Fibroblast of lung (primary cell): Measurements from ENCODE around the gene SYNDIG1. TPM values are rescaled to one million over a fixed set of nuclear protein-coding genes. Genes with fewer than 3 reads are reported as not detected.

ENCODE experiments used
- DNase-seq, 2 donors: peaks; one replicate each; pipeline versions ENCODE4 v3.0.0 to v3.0.0-alpha.2; 2010; ENCODE audit warnings: low read depth in 2 of 2
- H2AFZ ChIP-seq: 2 replicates; pipeline ENCODE4 v1.5.1; 2012; ENCODE audit warnings: low read length, control low read depth, inconsistent platforms
- H3K27ac ChIP-seq: 2 replicates; pipeline ENCODE4 v1.5.1; 2011; ENCODE audit warnings: low read length, control low read depth; ENCODE audit not compliant: insufficient read depth
- H3K27me3 ChIP-seq: 2 replicates; pipeline ENCODE4 v1.5.1; 2011; ENCODE audit warnings: mild to moderate bottlenecking, low read length; ENCODE audit not compliant: control insufficient read depth, insufficient read depth
- H3K36me3 ChIP-seq: 2 replicates; pipeline ENCODE4 v1.5.1; 2011; ENCODE audit warnings: low read length; ENCODE audit not compliant: control insufficient read depth, insufficient read depth
- H3K4me1 ChIP-seq: 2 replicates; pipeline ENCODE4 v1.5.1; 2011; ENCODE audit warnings: low read length; ENCODE audit not compliant: control insufficient read depth, insufficient read depth; ENCODE audit errors: extremely low read depth
- H3K4me2 ChIP-seq: 2 replicates; pipeline ENCODE4 v1.5.1; 2011; ENCODE audit warnings: low read length, control low read depth; ENCODE audit not compliant: insufficient read depth; ENCODE audit errors: extremely low read depth
- H3K4me3 ChIP-seq, 4 experiments: fragments of 200-600 bp in 1 of 4; sonication (generic) in 1 of 4; replicated peaks in 1 of 4; 2 replicates each; pipeline ENCODE4 v1.5.1; 2011 to 2016; ENCODE audit warnings: low read length in 4 of 4, low read depth in 3 of 4, mild to moderate bottlenecking in 3 of 4, control low read depth in 2 of 4, inconsistent platforms in 1 of 4, mixed read lengths in 1 of 4; ENCODE audit not compliant: insufficient read depth in 1 of 4; ENCODE audit errors: control extremely low read depth in 1 of 4
- H3K79me2 ChIP-seq: 2 replicates; pipeline ENCODE4 v1.5.1; 2012; ENCODE audit warnings: mild to moderate bottlenecking, low read length, inconsistent platforms; ENCODE audit not compliant: control insufficient read depth, insufficient read depth
- H3K9ac ChIP-seq: 2 replicates; pipeline ENCODE4 v1.5.1; 2011; ENCODE audit warnings: mild to moderate bottlenecking, low read length, control low read depth; ENCODE audit not compliant: insufficient read depth
- H3K9me3 ChIP-seq: 2 replicates; pipeline ENCODE4 v1.5.1; 2012; ENCODE audit warnings: low read depth, low read length; ENCODE audit not compliant: control insufficient read depth, insufficient read depth
- H4K20me1 ChIP-seq: 2 replicates; pipeline ENCODE4 v1.5.1; 2011; ENCODE audit warnings: low read length; ENCODE audit not compliant: control insufficient read depth, insufficient read depth; ENCODE audit errors: extremely low read depth
- EZH2 ChIP-seq: IDR thresholded peaks from 2 replicates; pipeline ENCODE4 v1.5.1; 2012; ENCODE audit warnings: low read length, control low read depth, mild to moderate bottlenecking; ENCODE audit errors: missing control alignments
- polyA plus RNA-seq, 2 donors: library from polyadenylated mRNA; depleted of rRNA in 1 of 2; stranded (reverse) in 1 of 2; unstranded in 1 of 2; fragments of >200 nt; gene quantifications; 2 replicates each; pipeline ENCODE4 v1.2.1, GENCODE V29; 2011 to 2012; ENCODE audit warnings: missing spikeins in 1 of 2
- total RNA-seq: library from RNA; depleted of rRNA; stranded (reverse); fragments of >200 nt; gene quantifications from 2 replicates; pipeline ENCODE4 v1.2.1, GENCODE V29; 2014
- TF ChIP-seq, protein P1 (sequence below), 2 donors: IDR thresholded peaks in 1 of 2; conservative IDR thresholded peaks in 1 of 2; 1 replicate in 1 of 2; 2 replicates in 1 of 2; pipeline ENCODE4 v1.5.1; 2011 to 2012; ENCODE audit warnings: low read length in 2 of 2, control low read depth in 1 of 2, inconsistent platforms in 1 of 2, low read depth in 1 of 2, mild to moderate bottlenecking in 1 of 2

SYNDIG1 gene
- total and polyA plus RNA-seq, 2 donors (not counting 1 experiment from before 2014, with no cell fraction given), result 0.02 to 0.17 TPM

DNA sequence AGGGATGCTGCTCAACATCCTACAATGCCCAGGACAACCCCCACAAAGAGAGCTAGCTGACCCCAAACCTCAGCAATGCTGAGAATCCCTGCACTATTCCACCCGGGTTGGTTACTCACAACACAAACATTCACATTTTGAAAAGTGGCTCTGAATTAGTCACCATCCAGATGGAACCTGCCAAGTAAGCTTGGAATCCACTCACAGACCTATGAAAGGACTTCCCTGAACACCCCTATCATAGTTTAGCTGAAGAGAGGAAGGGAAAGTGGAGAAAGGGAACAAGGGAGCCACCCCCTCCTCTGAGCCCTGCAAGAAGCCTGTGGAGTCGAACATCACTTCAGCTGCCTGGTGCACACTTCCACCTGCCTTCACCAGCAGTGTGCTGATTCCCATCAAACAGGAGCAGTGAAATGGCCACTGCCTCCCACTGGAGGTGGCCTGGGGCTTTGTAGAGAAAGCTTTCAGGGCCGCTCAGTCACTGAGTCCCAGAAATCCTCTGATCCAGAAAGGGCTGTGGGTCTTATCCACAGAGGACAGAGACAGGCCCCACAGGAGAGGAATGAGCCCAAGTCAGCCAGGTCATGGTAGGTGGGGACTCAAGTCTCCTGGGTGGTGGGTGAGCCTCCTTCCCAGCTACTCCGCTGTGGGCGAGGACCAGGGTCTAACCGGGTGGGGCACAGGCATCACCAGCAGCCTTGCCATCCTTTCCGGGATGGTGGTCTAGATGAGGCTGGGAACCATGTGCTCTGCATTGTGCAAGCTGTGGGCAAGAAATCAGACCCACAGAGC, 203.7 kb downstream of the SYNDIG1 start:
- Histone ChIP-seq H3K4me3 (no peak overlapping the region), H2AFZ (no peak overlapping the region), H3K9ac (peak overlapping the region; percentile 35), H3K4me2 (peak overlapping the region; percentile 44), H4K20me1 (no peaks in the 10 kb centered on the region), H3K27me3 (no peaks in the 10 kb centered on the region), H3K4me1 (peaks cover 19% of the 10 kb centered on the region), H3K36me3 (no peaks in the 10 kb centered on the region), H3K27ac (peak overlapping the region; percentile 94), H3K79me2 (no peaks in the 10 kb centered on the region), H3K9me3 (no peaks in the 10 kb centered on the region)
- peak; percentile 95 to 99 for DNase-seq
- TF ChIP-seq, protein P1, sequence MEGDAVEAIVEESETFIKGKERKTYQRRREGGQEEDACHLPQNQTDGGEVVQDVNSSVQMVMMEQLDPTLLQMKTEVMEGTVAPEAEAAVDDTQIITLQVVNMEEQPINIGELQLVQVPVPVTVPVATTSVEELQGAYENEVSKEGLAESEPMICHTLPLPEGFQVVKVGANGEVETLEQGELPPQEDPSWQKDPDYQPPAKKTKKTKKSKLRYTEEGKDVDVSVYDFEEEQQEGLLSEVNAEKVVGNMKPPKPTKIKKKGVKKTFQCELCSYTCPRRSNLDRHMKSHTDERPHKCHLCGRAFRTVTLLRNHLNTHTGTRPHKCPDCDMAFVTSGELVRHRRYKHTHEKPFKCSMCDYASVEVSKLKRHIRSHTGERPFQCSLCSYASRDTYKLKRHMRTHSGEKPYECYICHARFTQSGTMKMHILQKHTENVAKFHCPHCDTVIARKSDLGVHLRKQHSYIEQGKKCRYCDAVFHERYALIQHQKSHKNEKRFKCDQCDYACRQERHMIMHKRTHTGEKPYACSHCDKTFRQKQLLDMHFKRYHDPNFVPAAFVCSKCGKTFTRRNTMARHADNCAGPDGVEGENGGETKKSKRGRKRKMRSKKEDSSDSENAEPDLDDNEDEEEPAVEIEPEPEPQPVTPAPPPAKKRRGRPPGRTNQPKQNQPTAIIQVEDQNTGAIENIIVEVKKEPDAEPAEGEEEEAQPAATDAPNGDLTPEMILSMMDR (conservative IDR thresholded peaks at IDR 0.05 in 1 of 2, IDR thresholded peaks at IDR 0.05 in 1 of 2; ENCODE audit: low read depth in 1 of 2, low read length in 2 of 2), result no peak
- no peak for TF ChIP-seq EZH2

DNA sequence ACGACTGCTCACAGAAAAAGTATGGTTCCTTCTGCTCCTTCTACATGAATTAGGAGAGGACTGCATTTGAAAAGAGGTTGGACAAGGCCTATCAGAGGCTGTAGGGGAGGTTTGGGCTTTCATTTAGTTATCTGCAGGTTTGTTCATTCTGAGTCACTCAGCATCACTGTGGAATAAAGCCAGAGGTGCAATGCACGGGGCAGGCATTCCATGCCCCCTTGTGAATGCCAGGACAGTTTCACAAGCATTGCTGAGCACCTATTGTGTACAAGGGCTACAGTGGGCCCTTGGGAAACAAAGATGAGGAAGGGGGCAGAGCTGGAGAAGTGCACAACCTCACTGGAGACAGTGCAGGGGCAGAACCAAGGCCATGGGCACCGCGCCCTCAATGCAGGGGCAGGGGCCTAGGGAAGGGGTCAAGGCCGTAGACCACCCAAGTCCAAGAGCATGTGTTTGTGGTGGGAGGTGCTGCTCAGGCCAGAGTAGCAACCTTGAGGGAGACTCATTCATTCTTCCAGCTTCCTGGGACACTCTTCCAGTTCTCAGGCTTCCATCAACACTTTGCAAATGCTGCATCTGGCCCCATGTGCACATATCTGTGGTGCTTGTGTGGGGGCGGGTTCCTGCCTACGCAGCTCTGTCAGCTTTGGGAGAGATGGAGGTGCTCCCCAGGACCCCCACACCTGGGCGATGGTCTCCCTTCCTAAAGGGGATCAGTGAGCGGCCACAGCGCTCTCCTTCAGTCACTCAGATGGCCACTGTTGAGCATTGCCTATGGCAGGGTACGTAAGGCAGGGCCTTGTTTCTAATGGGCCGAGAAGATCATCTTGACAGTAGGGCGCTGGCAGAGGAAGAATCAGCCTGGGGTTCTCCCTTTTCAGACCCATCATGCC, 204.5 kb downstream of the SYNDIG1 start:
- Histone ChIP-seq H3K4me2 (peak overlapping the region; percentile 44), H2AFZ (no peak overlapping the region), H3K9ac (no peak overlapping the region), H3K36me3 (no peaks in the 10 kb centered on the region), H3K27me3 (no peaks in the 10 kb centered on the region), H4K20me1 (no peaks in the 10 kb centered on the region), H3K4me3 (no peak overlapping the region), H3K27ac (peak overlapping the region; percentile 94), H3K9me3 (no peaks in the 10 kb centered on the region), H3K4me1 (peaks cover 19% of the 10 kb centered on the region), H3K79me2 (no peaks in the 10 kb centered on the region)
- TF ChIP-seq, protein P1 (conservative IDR thresholded peaks at IDR 0.05 in 1 of 2, IDR thresholded peaks at IDR 0.05 in 1 of 2; ENCODE audit: low read depth in 1 of 2, low read length in 2 of 2), result no peak
- no peak for TF ChIP-seq EZH2
- DNase-seq, result peak; percentile 64 to 86

DNA sequence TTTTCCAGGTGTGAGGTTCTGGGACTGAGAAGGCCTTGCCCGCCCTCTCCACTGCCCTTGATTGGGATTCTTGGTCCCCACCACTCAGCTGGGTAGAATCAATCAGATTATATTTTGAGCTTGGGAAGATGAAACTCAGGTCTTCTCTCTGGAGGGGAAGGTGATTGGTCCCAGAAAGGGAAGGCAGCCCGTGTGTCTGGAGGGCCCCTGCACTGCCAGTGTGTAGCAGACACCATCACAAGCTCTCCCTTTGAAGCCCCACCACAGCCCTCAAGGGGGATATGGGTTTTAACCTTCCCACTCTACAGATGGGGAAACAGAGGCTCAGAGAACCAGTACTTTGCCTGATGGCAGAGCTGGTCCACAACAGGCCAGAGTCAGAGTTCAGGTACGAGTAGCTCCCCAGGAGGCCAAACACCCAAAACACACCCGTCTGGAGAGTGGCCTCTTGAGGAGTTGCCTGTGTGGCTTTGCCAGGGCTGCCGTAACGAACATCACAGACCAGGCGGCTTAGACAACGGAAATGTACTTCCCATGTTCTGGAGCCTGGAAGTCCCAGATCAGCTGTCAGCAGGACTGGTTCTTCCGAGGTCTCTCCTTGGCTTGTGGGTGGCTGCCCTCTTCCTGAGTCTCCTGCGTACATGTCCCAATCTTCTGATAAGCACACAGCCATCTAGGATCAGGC, 205.6 kb downstream of the SYNDIG1 start:
- Histone ChIP-seq H3K4me3 (no peak overlapping the region), H3K9me3 (no peaks in the 10 kb centered on the region), H2AFZ (no peak overlapping the region), H3K4me2 (no peak overlapping the region), H3K27me3 (no peaks in the 10 kb centered on the region), H3K27ac (no peak overlapping the region), H4K20me1 (no peaks in the 10 kb centered on the region), H3K79me2 (no peaks in the 10 kb centered on the region), H3K9ac (no peak overlapping the region), H3K4me1 (peaks cover 19% of the 10 kb centered on the region), H3K36me3 (no peaks in the 10 kb centered on the region)
- DNase-seq, result no peak
- TF ChIP-seq, protein P1 (conservative IDR thresholded peaks at IDR 0.05 in 1 of 2, IDR thresholded peaks at IDR 0.05 in 1 of 2; ENCODE audit: low read depth in 1 of 2, low read length in 2 of 2), result no peak
- no peak for TF ChIP-seq EZH2
